Measurements from ENCODE around the gene RNF180.
"Not testable (repeated sequence)": the region's sequence is repeated elsewhere in the genome, so short reads cannot be mapped to it uniquely, and the experiment has no call there.

The RNF180 gene

DNA sequence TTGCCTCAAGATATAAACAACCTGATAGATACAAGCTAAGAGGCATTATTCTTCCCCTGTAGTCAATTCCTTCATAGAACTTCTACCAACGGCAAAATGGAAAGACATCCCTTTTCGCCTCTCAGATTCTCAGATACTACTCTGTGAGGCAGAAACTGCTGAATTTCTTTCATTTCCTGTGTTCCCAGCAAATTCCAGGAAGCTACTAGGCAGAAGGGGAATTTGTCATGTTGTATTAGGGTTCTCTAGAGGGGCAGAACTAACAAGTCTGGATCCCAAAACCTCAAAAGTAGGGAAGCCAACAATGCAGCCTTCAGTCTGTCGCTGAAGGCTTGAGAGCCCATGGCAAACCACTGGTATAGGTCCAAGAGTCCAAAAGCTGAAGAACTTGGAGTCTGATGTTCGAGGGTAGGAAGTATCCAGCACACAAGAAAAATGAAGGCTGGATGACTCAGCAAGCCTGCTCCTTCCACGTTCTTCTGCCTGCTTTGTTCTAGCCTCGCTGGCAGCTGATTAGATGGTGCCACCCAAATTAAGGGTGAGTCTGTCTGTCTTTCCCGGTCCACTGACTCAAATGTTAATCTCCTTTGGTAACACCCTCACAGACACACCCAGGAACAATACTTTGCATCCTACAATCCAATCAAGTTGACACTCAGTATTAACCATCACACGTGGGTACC lies 15.2 kb downstream of the RNF180 start:
- no peak for DNase-seq

- no peak for DNase-seq
These were observed 15.8 kb downstream of the RNF180 start for GRCh38 chr5:64181440-64181839.

DNA sequence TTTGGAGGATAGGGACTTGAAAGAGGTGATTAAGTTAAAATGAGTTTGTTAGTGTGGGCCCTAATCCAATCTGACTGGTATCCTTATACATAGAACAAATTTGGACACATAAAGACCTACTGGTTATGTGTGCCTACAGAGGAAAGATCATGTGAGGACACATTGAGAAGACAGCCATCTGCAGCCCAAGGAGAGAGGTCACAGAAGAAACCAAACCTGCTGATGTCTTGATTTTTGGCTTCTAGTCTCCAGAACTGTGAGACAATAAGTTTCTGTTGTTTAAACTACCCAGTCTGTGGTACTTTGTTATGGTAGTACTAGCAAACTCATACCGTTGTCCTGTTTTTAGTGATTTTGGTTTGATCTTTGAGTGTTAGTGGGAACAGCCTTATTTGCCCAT lies 18.3 kb downstream of the RNF180 start:
- DNase-seq, result no peak

DNA sequence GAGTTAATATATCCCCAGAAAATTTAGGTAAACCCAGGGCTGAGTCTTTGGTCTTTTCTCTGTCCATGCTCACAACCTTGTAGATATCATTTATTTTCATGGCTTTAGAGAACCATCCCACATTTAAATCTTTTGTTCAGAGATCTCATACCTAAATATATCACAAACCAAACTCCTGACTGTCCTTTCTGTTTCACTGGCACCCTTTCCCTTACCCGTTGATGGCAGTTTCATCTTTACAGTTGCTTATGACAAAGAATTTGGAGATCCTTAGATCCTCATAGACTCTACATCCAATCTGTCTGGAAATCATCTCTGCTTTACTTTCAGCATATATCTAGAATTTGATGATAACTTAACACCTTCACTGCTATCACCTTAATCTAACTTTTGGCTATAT lies 19.2 kb downstream of the RNF180 start:
- no peak for DNase-seq

DNA sequence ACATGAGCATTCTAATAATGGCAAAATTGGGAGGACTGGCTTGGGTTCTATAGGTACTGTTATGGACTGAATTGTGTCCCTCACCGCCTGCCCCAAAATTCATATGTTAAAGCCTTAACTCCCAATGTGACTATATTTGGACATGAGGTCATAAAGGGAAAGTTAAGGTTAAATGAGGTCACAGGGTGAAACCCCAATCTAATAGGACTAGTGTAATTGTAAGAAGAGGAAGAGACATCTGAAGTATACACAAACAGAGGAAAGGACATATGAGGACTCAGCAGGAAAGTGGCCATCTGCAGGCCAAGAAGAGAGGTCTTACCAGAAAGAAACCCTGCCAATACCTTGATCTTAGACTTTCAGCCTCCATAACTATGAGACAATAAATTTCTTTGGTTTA lies 23.1 kb downstream of the RNF180 start:
- no peak for DNase-seq

DNA sequence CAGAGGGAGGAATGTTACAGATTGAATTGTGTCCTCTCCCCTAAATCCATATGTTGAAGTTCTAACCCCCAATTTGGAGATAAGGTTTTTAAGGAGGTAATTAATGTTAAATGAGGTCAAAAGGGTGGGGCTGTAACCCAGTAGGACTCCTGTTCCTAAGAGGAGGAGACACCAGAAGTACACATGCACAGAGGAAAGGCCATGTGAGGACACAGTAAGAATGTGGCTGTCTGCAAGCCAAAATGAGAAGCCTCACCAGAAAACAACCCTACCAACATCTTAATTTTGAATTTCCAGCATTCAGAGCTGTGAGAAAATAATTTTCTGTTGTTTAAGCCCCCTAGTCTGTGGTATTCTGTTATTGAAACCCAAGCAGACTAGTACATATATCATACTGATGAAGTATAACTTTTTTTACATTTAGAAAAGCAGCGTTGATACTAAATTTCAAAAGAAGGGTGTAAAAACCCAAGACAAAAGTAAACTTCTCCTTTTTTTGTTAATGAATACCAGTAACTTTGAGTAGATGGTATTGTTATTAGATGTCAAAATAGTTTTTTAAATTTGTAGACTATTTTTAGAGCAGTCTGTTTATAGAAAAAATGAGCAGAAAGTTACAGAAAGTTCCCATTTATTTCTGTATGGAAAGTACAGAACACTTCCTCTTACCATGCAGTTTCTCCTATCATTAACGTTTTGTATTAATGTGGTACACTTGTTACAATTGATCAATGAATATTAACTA lies 25.1 kb downstream of the RNF180 start:
- no peak for DNase-seq

- no peak for DNase-seq
These were observed 30.3 kb downstream of the RNF180 start for GRCh38 chr5:64195981-64196380.

GRCh38 chr5:64199425-64199824 lies 33.8 kb downstream of the RNF180 start:
- DNase-seq, result no peak

- no peak for DNase-seq
These were observed 36.4 kb downstream of the RNF180 start for GRCh38 chr5:64201996-64202395.

- no peak for DNase-seq
These were observed 41.0 kb downstream of the RNF180 start for GRCh38 chr5:64206653-64207052.

GRCh38 chr5:64207978-64208377 lies 42.3 kb downstream of the RNF180 start:
- no peak for DNase-seq

- DNase-seq, result no peak
These were observed 43.7 kb downstream of the RNF180 start for GRCh38 chr5:64209353-64209752.

DNA sequence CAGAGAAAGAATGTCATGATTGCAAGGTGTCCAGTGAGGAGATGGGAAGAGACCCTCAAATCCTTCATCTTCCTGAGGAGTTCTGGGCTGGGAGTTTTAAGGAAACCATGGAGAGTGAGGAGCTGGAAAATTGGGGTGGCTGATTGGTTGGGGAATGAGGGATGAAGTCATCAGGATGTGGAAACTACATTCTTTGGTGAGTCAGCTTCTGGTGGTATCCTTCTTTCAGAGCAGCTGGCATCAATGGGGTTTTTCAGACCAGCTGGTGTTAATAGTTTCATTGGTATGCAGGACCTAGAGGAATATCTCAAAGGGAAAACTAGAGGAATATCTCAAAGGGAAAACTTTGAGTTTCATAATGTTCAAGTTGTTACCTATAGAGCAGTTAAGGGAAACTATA lies 45.2 kb downstream of the RNF180 start:
- no peak for DNase-seq

DNA sequence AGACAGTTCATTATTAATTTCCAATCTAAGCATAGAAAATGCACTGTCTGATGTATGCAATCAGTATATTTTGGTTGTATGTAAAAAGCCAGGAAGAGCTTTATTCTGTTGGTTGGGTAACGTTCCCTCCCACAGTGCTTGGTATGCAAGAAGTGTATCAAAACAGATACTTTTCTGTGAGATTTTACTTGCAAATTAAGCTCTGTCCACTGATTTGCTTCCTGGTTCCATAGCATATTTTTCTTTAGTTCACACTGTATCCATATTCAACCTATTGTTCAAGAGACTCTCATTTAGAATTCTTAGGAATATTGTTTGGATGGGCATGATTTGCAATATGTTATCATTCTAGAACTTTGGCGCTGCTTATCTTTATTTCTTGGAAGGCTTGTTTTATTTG lies 47.4 kb downstream of the RNF180 start:
- no peak for DNase-seq

DNA sequence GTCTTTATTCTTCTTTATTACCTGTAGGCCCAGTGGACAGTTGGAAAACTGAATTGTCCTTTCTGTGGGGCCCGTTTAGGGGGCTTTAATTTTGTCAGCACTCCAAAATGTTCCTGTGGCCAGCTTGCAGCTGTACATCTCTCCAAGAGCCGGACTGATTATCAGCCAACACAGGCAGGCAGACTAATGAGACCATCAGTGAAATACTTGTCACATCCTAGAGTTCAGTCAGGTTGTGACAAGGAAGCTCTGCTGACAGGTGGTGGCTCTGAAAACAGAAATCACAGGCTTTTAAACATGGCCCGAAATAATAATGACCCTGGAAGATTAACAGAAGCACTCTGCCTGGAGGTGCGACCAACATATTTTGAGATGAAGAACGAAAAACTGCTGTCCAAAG lies 47.9 kb downstream of the RNF180 start:
- DNase-seq, result no peak

GRCh38 chr5:64214132-64214531 lies 48.5 kb downstream of the RNF180 start:
- DNase-seq, result no peak

DNA sequence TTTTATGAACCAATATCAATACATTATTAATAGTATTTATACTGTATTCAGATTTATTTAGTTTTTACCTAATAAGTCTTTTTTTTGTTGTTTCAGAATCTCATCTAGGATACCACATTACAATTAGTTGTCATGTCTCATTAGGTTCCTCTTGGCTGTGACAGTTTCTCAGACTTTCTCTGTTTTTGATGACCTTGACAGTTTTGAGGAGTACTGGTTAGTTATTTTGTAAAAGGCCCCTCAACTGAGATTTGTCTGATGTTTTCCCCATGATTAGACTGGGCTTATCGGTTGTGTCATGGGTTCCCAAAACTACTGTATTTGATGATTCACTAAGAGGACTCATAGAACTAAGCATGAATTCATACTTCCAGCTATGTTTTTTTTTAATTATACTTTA lies 56.3 kb downstream of the RNF180 start:
- no peak for DNase-seq

- DNase-seq, result not testable (repeated sequence)
These were observed 59.8 kb downstream of the RNF180 start for GRCh38 chr5:64225286-64225981.

DNA sequence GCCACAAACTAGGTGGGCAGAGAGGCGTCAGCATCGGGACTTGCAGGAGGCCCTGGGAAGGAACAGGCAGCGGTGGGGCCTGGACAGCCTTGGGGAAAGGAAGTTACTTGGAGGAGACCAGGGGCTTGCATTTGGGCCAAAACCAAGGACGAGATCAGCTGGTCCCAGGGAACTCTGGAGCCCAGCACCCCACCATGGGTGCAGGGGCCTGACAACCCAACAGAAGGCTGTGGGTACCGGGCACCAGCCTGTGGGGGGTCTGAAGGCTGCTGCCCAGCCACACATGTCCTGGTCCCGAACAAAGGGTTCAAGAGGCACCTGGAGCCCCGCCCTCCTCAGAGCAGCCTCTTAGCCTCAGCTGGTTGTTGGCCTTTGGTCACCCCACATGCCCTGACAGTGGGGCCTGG lies 61.5 kb downstream of the RNF180 start:
- not testable (repeated sequence) for DNase-seq

- DNase-seq, result no peak
These were observed 63.6 kb downstream of the RNF180 start for GRCh38 chr5:64229163-64229774.

GRCh38 chr5:64260756-64261155 lies 95.1 kb downstream of the RNF180 start:
- no peak for DNase-seq

GRCh38 chr5:64269164-64269563 lies 103.5 kb downstream of the RNF180 start:
- DNase-seq, result no peak

DNA sequence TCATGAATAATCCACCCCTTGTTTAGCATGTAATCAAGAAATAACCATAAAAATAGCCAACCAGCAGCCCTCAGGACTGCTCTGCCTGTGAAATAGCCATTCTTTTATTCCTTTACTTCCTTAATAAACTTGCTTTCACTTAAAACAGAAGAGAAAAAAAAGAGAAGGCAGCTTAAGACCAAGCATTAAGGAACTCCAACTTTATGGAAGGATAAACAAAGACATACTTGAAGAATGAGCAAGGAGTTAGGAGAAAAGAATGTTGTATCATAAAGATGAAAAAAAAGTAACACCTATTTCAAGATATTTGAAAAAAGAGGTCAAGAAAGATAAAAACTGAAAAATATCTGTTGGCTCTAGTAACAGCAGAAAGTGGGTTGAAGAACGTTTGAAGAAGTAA lies 107.6 kb downstream of the RNF180 start:
- DNase-seq, result no peak

All from GOT3 (cell line).